ENCODE measurements around the gene MOB3A. TPM values are rescaled to one million over a fixed set of nuclear protein-coding genes. Genes with fewer than 3 reads are reported as not detected.

Gene MOB3A
- total RNA-seq, 2 donors from 2014 or later, result 37.9 to 48.4 TPM

- intact Hi-C loops (cut with DNase I, micrococcal nuclease), result no loop called here
- ATAC-seq (no peak), DNase-seq (no peak)
Observed at GRCh38 chr19:2027361-2027760, 68.8 kb downstream of the MOB3A start.

- DNase-seq (peak; percentile 42 to 46), ATAC-seq (peak; percentile 77)
- intact Hi-C loops (cut with DNase I, micrococcal nuclease), result no loop called here
Observed at GRCh38 chr19:2026770-2027169, 69.4 kb downstream of the MOB3A start.

GRCh38 chr19:2022289-2022688, 73.8 kb downstream of the MOB3A start:
- intact Hi-C loops (cut with DNase I, micrococcal nuclease), result no loop called here
- ATAC-seq (no peak), DNase-seq (no peak)

- ATAC-seq (peak; percentile 70), DNase-seq (no peak)
Observed at GRCh38 chr19:2021453-2022140, 74.5 kb downstream of the MOB3A start.

More at GRCh38 chr19:2021453-2022140, 74.5 kb downstream of the MOB3A start:
- intact Hi-C loops (cut with DNase I, micrococcal nuclease), result no loop called here

Other genes with a start within 250 kb of the MOB3A start
- gene REXO1, start 247.8 kb downstream of the MOB3A start, total RNA-seq, result 10 to 100 TPM; 41.9 to 43.0 TPM
- 10 to 100 TPM; 30.6 to 35.9 TPM for gene KLF16, start 232.7 kb downstream of the MOB3A start, total RNA-seq
- gene ABHD17A, start 210.8 kb downstream of the MOB3A start, total RNA-seq, result 10 to 100 TPM; 61.5 to 63.5 TPM
- gene ADAT3, start 190.9 kb downstream of the MOB3A start, total RNA-seq, result 10 to 100 TPM; 19.1 to 29.1 TPM
- gene SCAMP4, start 190.9 kb downstream of the MOB3A start, total RNA-seq, result 10 to 100 TPM; 56.3 to 76.5 TPM
- gene CSNK1G2, start 155.2 kb downstream of the MOB3A start, total RNA-seq, result 10 to 100 TPM; 51.4 to 74.1 TPM
- gene BTBD2, start 80.6 kb downstream of the MOB3A start, total RNA-seq, result 10 to 100 TPM; 73.1 to 73.7 TPM
- gene MKNK2, start 45.1 kb downstream of the MOB3A start, total RNA-seq, result 100 to 1,000 TPM; 242 to 319 TPM
- gene IZUMO4, start 589 bp upstream of the MOB3A start, total RNA-seq, result 1 to 10 TPM; 2.1 to 2.3 TPM
- 100 to 1,000 TPM in 1 of 2 donors, 10 to 100 TPM in 1; 99.4 to 123 TPM for gene AP3D1, start 55.2 kb upstream of the MOB3A start, total RNA-seq
- gene DOT1L, start 67.6 kb upstream of the MOB3A start, total RNA-seq, result 10 to 100 TPM; 37.6 to 41.6 TPM
- gene PLEKHJ1, start 140.0 kb upstream of the MOB3A start, total RNA-seq, result 100 to 1,000 TPM; 198 to 213 TPM
- 10 to 100 TPM; 60.3 to 62.7 TPM for gene SF3A2, start 140.5 kb upstream of the MOB3A start, total RNA-seq
- gene AMH, start 153.0 kb upstream of the MOB3A start, total RNA-seq, result 1 to 10 TPM; 1.6 to 1.7 TPM
- 1 to 10 TPM in 1 of 2 donors, under 1 TPM in 1; 0.55 to 2.6 TPM for gene JSRP1, start 160.1 kb upstream of the MOB3A start, total RNA-seq
- under 1 TPM; 0.15 to 0.78 TPM for gene PEAK3, start 185.8 kb upstream of the MOB3A start, total RNA-seq
- gene LINGO3, start 211.8 kb upstream of the MOB3A start, total RNA-seq, result not detected
- 100 to 1,000 TPM in 1 of 2 donors, 10 to 100 TPM in 1; 67.1 to 101 TPM for gene LSM7, start 232.3 kb upstream of the MOB3A start, total RNA-seq
- 100 to 1,000 TPM; 142 to 173 TPM for gene SPPL2B, start 232.4 kb upstream of the MOB3A start, total RNA-seq